Right lobe of liver (tissue), 6 donors: ENCODE data around the gene MSTN. TPM values are rescaled to one million over a fixed set of nuclear protein-coding genes. Genes with fewer than 3 reads are reported as not detected.

ENCODE experiments used
- ATAC-seq, 4 donors: fragments of 200-7000 bp; cut with Tn5 transposase; one replicate each; pipeline ENCODE4 v1.9.1; 2020; ENCODE audit warnings: mild to moderate bottlenecking in 4 of 4, moderate library complexity in 4 of 4
- DNase-seq, 3 donors: peaks; one replicate each; pipeline ENCODE4 v3.0.0-alpha.2; 2020
- H3K27ac ChIP-seq, 3 donors: fragments of 200-600 bp; one replicate each; pipeline ENCODE4 v1.8.0; 2022
- H3K27me3 ChIP-seq, 2 donors: fragments of 200-600 bp; one replicate each; pipeline ENCODE4 v1.8.0; 2022
- H3K36me3 ChIP-seq, 4 donors: fragments of 200-600 bp; sonication (generic) in 1 of 4; one replicate each; pipeline versions ENCODE4 v1.5.1 to v1.8.0; 2017 to 2022; ENCODE audit warnings: control low read depth in 1 of 4
- H3K4me1 ChIP-seq, 4 donors: fragments of 200-600 bp; sonication (generic) in 1 of 4; one replicate each; pipeline versions ENCODE4 v1.5.1 to v1.8.0; 2017 to 2022; ENCODE audit warnings: control low read depth in 1 of 4
- H3K4me3 ChIP-seq, 3 donors: fragments of 200-600 bp; one replicate each; pipeline ENCODE4 v1.8.0; 2022
- H3K9me3 ChIP-seq, 4 donors: fragments of 200-600 bp; sonication (generic) in 1 of 4; one replicate each; pipeline versions ENCODE4 v1.5.1 to v1.8.0; 2017 to 2022; ENCODE audit warnings: control low read depth in 1 of 4
- CTCF ChIP-seq, 4 donors: fragments of 200-600 bp in 3 of 4; fragments of 450-650 bp in 1 of 4; IDR thresholded peaks; one replicate each; pipeline versions ENCODE4 v1.5.1 to v1.8.0; 2016 to 2022; ENCODE audit warnings: antibody characterized with exemption in 4 of 4, mild to moderate bottlenecking in 2 of 4
- POLR2A ChIP-seq: fragments of 450-650 bp; IDR thresholded peaks from one replicate; pipeline ENCODE4 v1.6.1; 2017; ENCODE audit warnings: antibody characterized with exemption, mild to moderate bottlenecking
- WGBS: methylation state at CpG from one replicate; pipeline ENCODE4 v1.1.6; 2018; ENCODE audit warnings: low coverage, low lambda C conversion rate; ENCODE audit not compliant: insufficient coverage; ENCODE audit errors: missing lambda C conversion rate; 5-methylcytosine and 5-hydroxymethylcytosine counted together
- intact Hi-C, 2 donors: fragments of 100-400 bp; cut with DNase I; formaldehyde crosslinking; loops; one replicate each; pipeline versions ENCODE4 v1.11.2 to v1.14.1; 2022
- total RNA-seq, 6 experiments: library from RNA; depleted of rRNA in 2 of 6; stranded (reverse); fragments of >200 nt in 2 of 6; fragmentation: NEBNext Ultra II Directional in 3 of 6; extraction: Animal tissue kit (Norgen Biotek cat#: 25700) in 3 of 6; gene quantifications; one replicate each; pipeline versions ENCODE4 v1.1.0 to v1.2.4, GENCODE V29; 2016 to 2023
- donor health status: DM: no; HTN: yes; CAD: no.
- donor health status: DM: no; HTN: no; CAD: no.
- donor health status: DM: no; HTN: no; CAD: no.
- donor health status: DM: no; HTN: yes; CAD: no.
- donor health status: DM: no; HTN: yes; CAD: no.

MSTN gene
- total RNA-seq, 6 experiments from 2014 or later, result not detected

GRCh38 chr2:190084704-190085103, 22.2 kb upstream of the MSTN start:
- H3K36me3 ChIP-seq, result no peaks in the 10 kb centered on the region
- no peaks in the 10 kb centered on the region for H3K27me3 ChIP-seq
- no peak overlapping the region for H3K27ac ChIP-seq
- DNase-seq, result no peak
- no peak for ATAC-seq
- no peak overlapping the region for H3K4me3 ChIP-seq
- H3K9me3 ChIP-seq, result no peaks in the 10 kb centered on the region
- 19% methylated on average over 2 of the region's 2 CpGs for WGBS
- no peaks in the 10 kb centered on the region for H3K4me1 ChIP-seq
- intact Hi-C loops, result no loop called here
- no peak for TF ChIP-seq CTCF (IDR thresholded peaks at IDR 0.05)
- TF ChIP-seq POLR2A, result no peak

GRCh38 chr2:190082118-190082517, 19.6 kb upstream of the MSTN start:
- intact Hi-C loops, result no loop called here
- no peak for ATAC-seq

GRCh38 chr2:190080527-190081049, 18.1 kb upstream of the MSTN start:
- no peak overlapping the region for H3K27ac ChIP-seq
- intact Hi-C loops, result no loop called here
- TF ChIP-seq CTCF (IDR thresholded peaks at IDR 0.05) (no peak), POLR2A (no peak)
- no peaks in the 10 kb centered on the region for H3K27me3 ChIP-seq
- ATAC-seq, result no peak
- H3K36me3 ChIP-seq, result no peaks in the 10 kb centered on the region
- no peaks in the 10 kb centered on the region for H3K9me3 ChIP-seq
- no peak for DNase-seq
- H3K4me1 ChIP-seq, result no peaks in the 10 kb centered on the region
- H3K4me3 ChIP-seq, result no peak overlapping the region

More at GRCh38 chr2:190082118-190082517, 19.6 kb upstream of the MSTN start:
- 100% methylated on average over 1 of the region's 1 CpG for WGBS
- Histone ChIP-seq H3K4me3 (no peak overlapping the region), H3K36me3 (no peaks in the 10 kb centered on the region), H3K9me3 (no peaks in the 10 kb centered on the region), H3K4me1 (no peaks in the 10 kb centered on the region), H3K27me3 (no peaks in the 10 kb centered on the region), H3K27ac (no peak overlapping the region)
- TF ChIP-seq POLR2A (no peak), CTCF (IDR thresholded peaks at IDR 0.05) (no peak)
- DNase-seq, result no peak

GRCh38 chr2:190079160-190079559, 16.6 kb upstream of the MSTN start:
- Histone ChIP-seq H3K4me3 (no peak overlapping the region), H3K27ac (no peak overlapping the region), H3K27me3 (no peaks in the 10 kb centered on the region), H3K9me3 (no peaks in the 10 kb centered on the region), H3K36me3 (no peaks in the 10 kb centered on the region), H3K4me1 (no peaks in the 10 kb centered on the region)
- ATAC-seq, result no peak
- TF ChIP-seq CTCF (IDR thresholded peaks at IDR 0.05) (no peak), POLR2A (no peak)
- intact Hi-C loops, result no loop called here
- 87% methylated on average over 2 of the region's 2 CpGs for WGBS
- no peak for DNase-seq

GRCh38 chr2:190075623-190076022, 13.1 kb upstream of the MSTN start:
- Histone ChIP-seq H3K36me3 (no peaks in the 10 kb centered on the region), H3K4me1 (no peaks in the 10 kb centered on the region), H3K9me3 (no peaks in the 10 kb centered on the region), H3K27ac (no peak overlapping the region), H3K27me3 (no peaks in the 10 kb centered on the region), H3K4me3 (no peak overlapping the region)
- TF ChIP-seq CTCF (IDR thresholded peaks at IDR 0.05) (no peak), POLR2A (no peak)
- intact Hi-C loops, result no loop called here
- DNase-seq, result no peak
- ATAC-seq, result no peak
